ENCODE results near the gene PTPRH.
A peak's percentile ranks its signal among the peaks of the same experiment; 100 is the strongest.

The PTPRH gene

GRCh38 chr19:55208880-55209692, at the start of gene PTPRH:
Gene PTPRH (minus strand): TSS chr19:55209501. CDS start chr19:55209433, 68 bp downstream.
- H3K4me3 ChIP-seq (ENCODE audit: low read depth, low read length) = no peak within 1 kb of the TSS
- no peak for TF ChIP-seq CTCF (IDR thresholded peaks at IDR 0.05; ENCODE audit: low read depth, low read length)

- H3K4me3 ChIP-seq (ENCODE audit: low read depth, low read length) = peak overlapping the region; percentile 74
- no peak for TF ChIP-seq CTCF (IDR thresholded peaks at IDR 0.05; ENCODE audit: low read depth, low read length)
These were observed 49.2 kb upstream of the PTPRH start for GRCh38 chr19:55258476-55258827.

GRCh38 chr19:55257461-55258420, 48.4 kb upstream of the PTPRH start:
- no peak for TF ChIP-seq CTCF (IDR thresholded peaks at IDR 0.05; ENCODE audit: low read depth, low read length)
- H3K4me3 ChIP-seq (ENCODE audit: low read depth, low read length) = peak overlapping the region; percentile 74

GRCh38 chr19:55256562-55257460, 47.5 kb upstream of the PTPRH start:
- peak overlapping the region; percentile 74 for H3K4me3 ChIP-seq (ENCODE audit: low read depth, low read length)

GRCh38 chr19:55255618-55256423, 46.5 kb upstream of the PTPRH start:
- no peak for TF ChIP-seq CTCF (IDR thresholded peaks at IDR 0.05; ENCODE audit: low read depth, low read length)
- H3K4me3 ChIP-seq (ENCODE audit: low read depth, low read length) = 0 out of 2 replicates have a peak overlapping the region, but pooled peaks have one; percentile 9

More at GRCh38 chr19:55256562-55257460, 47.5 kb upstream of the PTPRH start:
- TF ChIP-seq CTCF (IDR thresholded peaks at IDR 0.05; ENCODE audit: low read depth, low read length) = no peak

- H3K4me3 ChIP-seq (ENCODE audit: low read depth, low read length) = no peak overlapping the region
- TF ChIP-seq CTCF (IDR thresholded peaks at IDR 0.05; ENCODE audit: low read depth, low read length) = no peak
These were observed 45.3 kb upstream of the PTPRH start for GRCh38 chr19:55254625-55254977.
